Measurements from ENCODE around the gene CD180. TPM values are rescaled to one million over a fixed set of nuclear protein-coding genes. Genes with fewer than 3 reads are reported as not detected.

CD180 gene
- total RNA-seq, 1 donor from 2014 or later = 1.0 TPM

- no peaks in the 10 kb centered on the region for H3K9me3 ChIP-seq (ENCODE audit: control insufficient read depth in 3 of 3, low read length in 3 of 3)
- no peaks in the 10 kb centered on the region for H3K4me1 ChIP-seq (ENCODE audit: control insufficient read depth in 3 of 3, insufficient read depth in 3 of 3, low read length in 3 of 3)
- no peak overlapping the region for H3K4me3 ChIP-seq (ENCODE audit: low read length in 3 of 3)
- H3K36me3 ChIP-seq (ENCODE audit: control insufficient read depth in 3 of 3, insufficient read depth in 3 of 3, low read length in 3 of 3) = peaks cover 30 to 46% (median 36%) of the 10 kb centered on the region in 3 donors
- no peak overlapping the region for H3K9ac ChIP-seq (ENCODE audit: low read depth in 1 of 3, low read length in 3 of 3)
- H3K27ac ChIP-seq (ENCODE audit: low read depth, low read length) = no peak overlapping the region
- no peaks in the 10 kb centered on the region for H3K27me3 ChIP-seq (ENCODE audit: control insufficient read depth in 3 of 3, insufficient read depth in 3 of 3, low read length in 3 of 3)
Observed at GRCh38 chr5:67144183-67144639, 52.4 kb downstream of the CD180 start.

- H3K36me3 ChIP-seq (ENCODE audit: control insufficient read depth in 3 of 3, insufficient read depth in 3 of 3, low read length in 3 of 3) = peaks cover 30 to 46% (median 36%) of the 10 kb centered on the region in 3 donors
- H3K27me3 ChIP-seq (ENCODE audit: control insufficient read depth in 3 of 3, insufficient read depth in 3 of 3, low read length in 3 of 3) = no peaks in the 10 kb centered on the region
- H3K4me1 ChIP-seq (ENCODE audit: control insufficient read depth in 3 of 3, insufficient read depth in 3 of 3, low read length in 3 of 3) = no peaks in the 10 kb centered on the region
- H3K9ac ChIP-seq (ENCODE audit: low read depth in 1 of 3, low read length in 3 of 3) = no peak overlapping the region
- H3K9me3 ChIP-seq (ENCODE audit: control insufficient read depth in 3 of 3, low read length in 3 of 3) = no peaks in the 10 kb centered on the region
- H3K4me3 ChIP-seq (ENCODE audit: low read length in 3 of 3) = no peak overlapping the region
- H3K27ac ChIP-seq (ENCODE audit: low read depth, low read length) = no peak overlapping the region
Observed at GRCh38 chr5:67143549-67143948, 53.0 kb downstream of the CD180 start.

DNA sequence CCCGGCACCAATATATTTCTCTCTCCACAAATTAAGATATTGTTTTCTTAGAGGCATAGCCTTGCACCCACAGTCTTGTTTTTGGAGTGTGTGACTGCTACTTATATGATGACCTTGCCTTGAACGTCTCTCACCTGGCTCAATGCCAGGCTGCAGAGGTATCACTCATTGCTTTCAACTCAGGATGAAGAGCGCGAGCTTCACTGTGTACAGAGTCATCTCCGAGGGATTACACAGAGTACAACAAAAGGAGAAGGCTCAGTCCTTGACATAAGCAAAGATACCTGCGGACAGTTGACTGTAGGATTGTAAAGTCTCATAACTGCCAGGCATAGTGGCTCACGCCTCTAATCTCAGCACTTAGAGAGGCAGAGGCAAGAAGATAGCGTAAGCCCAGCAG is 53.8 kb downstream of the CD180 start:
- H3K27me3 ChIP-seq (ENCODE audit: control insufficient read depth in 3 of 3, insufficient read depth in 3 of 3, low read length in 3 of 3) = no peaks in the 10 kb centered on the region
- no peak overlapping the region for H3K27ac ChIP-seq (ENCODE audit: low read depth, low read length)
- no peaks in the 10 kb centered on the region for H3K4me1 ChIP-seq (ENCODE audit: control insufficient read depth in 3 of 3, insufficient read depth in 3 of 3, low read length in 3 of 3)
- H3K4me3 ChIP-seq (ENCODE audit: low read length in 3 of 3) = no peak overlapping the region
- no peak overlapping the region for H3K9ac ChIP-seq (ENCODE audit: low read depth in 1 of 3, low read length in 3 of 3)
- H3K9me3 ChIP-seq (ENCODE audit: control insufficient read depth in 3 of 3, low read length in 3 of 3) = no peaks in the 10 kb centered on the region
- H3K36me3 ChIP-seq (ENCODE audit: control insufficient read depth in 3 of 3, insufficient read depth in 3 of 3, low read length in 3 of 3) = peaks cover 31 to 45% (median 37%) of the 10 kb centered on the region in 3 donors

DNA sequence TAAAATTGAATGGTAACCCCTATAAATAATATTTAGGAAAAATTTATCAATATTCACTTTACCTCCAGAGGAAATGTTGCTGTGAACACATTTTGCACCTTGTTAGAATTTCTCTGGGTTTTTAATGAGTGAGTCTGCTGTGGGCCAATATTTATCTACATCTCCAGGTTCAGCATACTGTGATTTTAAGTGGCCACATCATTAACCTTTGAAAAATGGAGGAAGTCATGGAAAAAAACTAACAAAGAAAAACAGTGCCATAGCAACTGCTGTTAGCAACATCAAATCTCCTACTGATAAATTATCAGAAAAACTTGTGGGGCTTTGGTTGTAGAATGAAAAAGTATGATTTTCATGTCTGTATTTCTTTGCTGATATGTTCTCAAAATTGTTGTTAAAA is 55.0 kb downstream of the CD180 start:
- peaks cover 35 to 50% (median 44%) of the 10 kb centered on the region in 3 donors for H3K36me3 ChIP-seq (ENCODE audit: control insufficient read depth in 3 of 3, insufficient read depth in 3 of 3, low read length in 3 of 3)
- no peak overlapping the region for H3K27ac ChIP-seq (ENCODE audit: low read depth, low read length)
- H3K9ac ChIP-seq (ENCODE audit: low read depth in 1 of 3, low read length in 3 of 3) = no peak overlapping the region

GRCh38 chr5:67140413-67140812 is 56.2 kb downstream of the CD180 start:
- H3K4me1 ChIP-seq (ENCODE audit: control insufficient read depth in 3 of 3, insufficient read depth in 3 of 3, low read length in 3 of 3) = no peaks in the 10 kb centered on the region
- no peak overlapping the region for H3K27ac ChIP-seq (ENCODE audit: low read depth, low read length)
- H3K4me3 ChIP-seq (ENCODE audit: low read length in 3 of 3) = no peak overlapping the region
- peaks cover 37 to 50% (median 44%) of the 10 kb centered on the region in 3 donors for H3K36me3 ChIP-seq (ENCODE audit: control insufficient read depth in 3 of 3, insufficient read depth in 3 of 3, low read length in 3 of 3)
- H3K9me3 ChIP-seq (ENCODE audit: control insufficient read depth in 3 of 3, low read length in 3 of 3) = no peaks in the 10 kb centered on the region
- H3K27me3 ChIP-seq (ENCODE audit: control insufficient read depth in 3 of 3, insufficient read depth in 3 of 3, low read length in 3 of 3) = no peaks in the 10 kb centered on the region
- H3K9ac ChIP-seq (ENCODE audit: low read depth in 1 of 3, low read length in 3 of 3) = no peak overlapping the region

More for the DNA sequence above, 55.0 kb downstream of the CD180 start:
- Histone ChIP-seq H3K4me3 (ENCODE audit: low read length in 3 of 3) (no peak overlapping the region), H3K4me1 (ENCODE audit: control insufficient read depth in 3 of 3, insufficient read depth in 3 of 3, low read length in 3 of 3) (no peaks in the 10 kb centered on the region), H3K9me3 (ENCODE audit: control insufficient read depth in 3 of 3, low read length in 3 of 3) (no peaks in the 10 kb centered on the region), H3K27me3 (ENCODE audit: control insufficient read depth in 3 of 3, insufficient read depth in 3 of 3, low read length in 3 of 3) (no peaks in the 10 kb centered on the region)

GRCh38 chr5:67139030-67139429 is 57.6 kb downstream of the CD180 start:
- H3K9ac ChIP-seq (ENCODE audit: low read depth in 1 of 3, low read length in 3 of 3) = no peak overlapping the region
- peaks cover 29 to 50% (median 35%) of the 10 kb centered on the region in 3 donors for H3K36me3 ChIP-seq (ENCODE audit: control insufficient read depth in 3 of 3, insufficient read depth in 3 of 3, low read length in 3 of 3)

GRCh38 chr5:67135381-67135984 is 61.1 kb downstream of the CD180 start:
- H3K4me3 ChIP-seq (ENCODE audit: low read length in 3 of 3) = no peak overlapping the region
- H3K4me1 ChIP-seq (ENCODE audit: control insufficient read depth in 3 of 3, insufficient read depth in 3 of 3, low read length in 3 of 3) = no peaks in the 10 kb centered on the region
- no peaks in the 10 kb centered on the region for H3K9me3 ChIP-seq (ENCODE audit: control insufficient read depth in 3 of 3, low read length in 3 of 3)
- H3K27ac ChIP-seq (ENCODE audit: low read depth, low read length) = no peak overlapping the region
- no peaks in the 10 kb centered on the region for H3K27me3 ChIP-seq (ENCODE audit: control insufficient read depth in 3 of 3, insufficient read depth in 3 of 3, low read length in 3 of 3)
- no peak overlapping the region for H3K9ac ChIP-seq (ENCODE audit: low read depth in 1 of 3, low read length in 3 of 3)
- H3K36me3 ChIP-seq (ENCODE audit: control insufficient read depth in 3 of 3, insufficient read depth in 3 of 3, low read length in 3 of 3) = peaks cover 13 to 39% (median 19%) of the 10 kb centered on the region in 3 donors

More at GRCh38 chr5:67139030-67139429, 57.6 kb downstream of the CD180 start:
- H3K4me1 ChIP-seq (ENCODE audit: control insufficient read depth in 3 of 3, insufficient read depth in 3 of 3, low read length in 3 of 3) = no peaks in the 10 kb centered on the region
- H3K27ac ChIP-seq (ENCODE audit: low read depth, low read length) = no peak overlapping the region
- H3K9me3 ChIP-seq (ENCODE audit: control insufficient read depth in 3 of 3, low read length in 3 of 3) = no peaks in the 10 kb centered on the region
- H3K4me3 ChIP-seq (ENCODE audit: low read length in 3 of 3) = no peak overlapping the region
- no peaks in the 10 kb centered on the region for H3K27me3 ChIP-seq (ENCODE audit: control insufficient read depth in 3 of 3, insufficient read depth in 3 of 3, low read length in 3 of 3)

- Histone ChIP-seq H3K4me3 (ENCODE audit: low read length in 3 of 3) (no peak overlapping the region), H3K9ac (ENCODE audit: low read depth in 1 of 3, low read length in 3 of 3) (no peak overlapping the region), H3K27ac (ENCODE audit: low read depth, low read length) (no peak overlapping the region), H3K9me3 (ENCODE audit: control insufficient read depth in 3 of 3, low read length in 3 of 3) (no peaks in the 10 kb centered on the region), H3K36me3 (ENCODE audit: control insufficient read depth in 3 of 3, insufficient read depth in 3 of 3, low read length in 3 of 3) (peaks cover 11 to 36% (median 22%) of the 10 kb centered on the region in 3 donors), H3K4me1 (ENCODE audit: control insufficient read depth in 3 of 3, insufficient read depth in 3 of 3, low read length in 3 of 3) (no peaks in the 10 kb centered on the region), H3K27me3 (ENCODE audit: control insufficient read depth in 3 of 3, insufficient read depth in 3 of 3, low read length in 3 of 3) (no peaks in the 10 kb centered on the region)
Observed at GRCh38 chr5:67133776-67134175, 62.8 kb downstream of the CD180 start.

GRCh38 chr5:67133217-67133616 is 63.4 kb downstream of the CD180 start:
- Histone ChIP-seq H3K27ac (ENCODE audit: low read depth, low read length) (no peak overlapping the region), H3K9ac (ENCODE audit: low read depth in 1 of 3, low read length in 3 of 3) (no peak overlapping the region), H3K4me3 (ENCODE audit: low read length in 3 of 3) (no peak overlapping the region), H3K27me3 (ENCODE audit: control insufficient read depth in 3 of 3, insufficient read depth in 3 of 3, low read length in 3 of 3) (no peaks in the 10 kb centered on the region), H3K9me3 (ENCODE audit: control insufficient read depth in 3 of 3, low read length in 3 of 3) (no peaks in the 10 kb centered on the region), H3K4me1 (ENCODE audit: control insufficient read depth in 3 of 3, insufficient read depth in 3 of 3, low read length in 3 of 3) (no peaks in the 10 kb centered on the region), H3K36me3 (ENCODE audit: control insufficient read depth in 3 of 3, insufficient read depth in 3 of 3, low read length in 3 of 3) (peaks cover 11 to 36% (median 22%) of the 10 kb centered on the region in 3 donors)

DNA sequence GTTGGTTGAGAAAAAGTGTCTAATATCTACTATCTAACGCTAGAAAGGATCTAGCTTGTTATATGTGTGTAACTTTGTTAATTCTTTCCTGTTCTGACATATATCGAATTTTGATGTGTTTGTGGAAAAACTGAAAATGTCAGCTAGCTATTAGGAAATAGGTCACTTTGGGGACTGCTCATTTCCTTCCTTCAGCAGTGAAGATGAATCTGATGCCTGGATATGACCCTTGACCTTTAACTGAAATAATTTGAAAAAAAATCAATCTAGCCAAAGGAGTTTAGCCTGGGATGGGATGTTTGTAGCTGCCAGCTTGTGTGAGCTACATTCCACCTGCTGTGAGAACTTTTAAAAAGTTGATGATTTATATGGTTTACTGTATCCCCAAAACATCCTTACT is 66.8 kb downstream of the CD180 start:
- H3K9ac ChIP-seq (ENCODE audit: low read depth in 1 of 3, low read length in 3 of 3) = no peak overlapping the region
- no peaks in the 10 kb centered on the region for H3K27me3 ChIP-seq (ENCODE audit: control insufficient read depth in 3 of 3, insufficient read depth in 3 of 3, low read length in 3 of 3)
- no peaks in the 10 kb centered on the region for H3K4me1 ChIP-seq (ENCODE audit: control insufficient read depth in 3 of 3, insufficient read depth in 3 of 3, low read length in 3 of 3)
- H3K36me3 ChIP-seq (ENCODE audit: control insufficient read depth in 3 of 3, insufficient read depth in 3 of 3, low read length in 3 of 3) = peaks cover 3 to 15% (median 6%) of the 10 kb centered on the region in 3 donors
- no peak overlapping the region for H3K4me3 ChIP-seq (ENCODE audit: low read length in 3 of 3)
- H3K9me3 ChIP-seq (ENCODE audit: control insufficient read depth in 3 of 3, low read length in 3 of 3) = no peaks in the 10 kb centered on the region
- no peak overlapping the region for H3K27ac ChIP-seq (ENCODE audit: low read depth, low read length)
